Gastrocnemius medialis (tissue), 4 donors: Measurements from ENCODE around the gene CCDC141.
A peak's percentile ranks its signal among the peaks of the same experiment; 100 is the strongest.

Experiments
- CTCF ChIP-seq, 5 experiments: fragments of 450-650 bp in 3 of 5; fragments of 200-600 bp in 2 of 5; sonication (generic) in 2 of 5; IDR thresholded peaks in 4 of 5; conservative IDR thresholded peaks in 1 of 5; 1 replicate in 4 of 5; 2 replicates in 1 of 5; pipeline ENCODE4 v1.5.1; 2016 to 2019; ENCODE audit warnings: antibody characterized with exemption in 5 of 5, mild to moderate bottlenecking in 3 of 5, moderate library complexity in 3 of 5
- POLR2A ChIP-seq, 2 donors: fragments of 450-650 bp; IDR thresholded peaks; one replicate each; pipeline ENCODE4 v1.6.1; 2017; ENCODE audit warnings: antibody characterized with exemption in 2 of 2, mild to moderate bottlenecking in 2 of 2, moderate library complexity in 2 of 2

GRCh38 chr2:178914259-178914849, 135.6 kb downstream of the CCDC141 start:
- peak; percentile 82 to 86 (median 85) for TF ChIP-seq CTCF (IDR thresholded peaks at IDR 0.05 in 4 of 5, conservative IDR thresholded peaks at IDR 0.05 in 1 of 5)
- no peak for TF ChIP-seq POLR2A (IDR thresholded peaks at IDR 0.05)
